OCI-LY3 (cell line): ENCODE results near the gene VPS35L.

Source experiments
- EZH2phosphoT487 ChIP-seq: fragments of 200-600 bp; shearing (Covaris generic); IDR thresholded peaks from 2 replicates; pipeline ENCODE4 v1.6.1; 2018; ENCODE audit warnings: antibody characterized with exemption, mixed run types, low read depth
- TF ChIP-seq, protein P1 (sequence below): fragments of 200-600, 300-600 bp; sonication (generic); IDR thresholded peaks from 2 replicates; pipeline ENCODE4 v1.5.1; 2014; ENCODE audit warnings: antibody characterized with exemption, low read length, low read depth

GRCh38 chr16:19706846-19707245 is 151.3 kb downstream of the VPS35L start:
- TF ChIP-seq, protein P1, sequence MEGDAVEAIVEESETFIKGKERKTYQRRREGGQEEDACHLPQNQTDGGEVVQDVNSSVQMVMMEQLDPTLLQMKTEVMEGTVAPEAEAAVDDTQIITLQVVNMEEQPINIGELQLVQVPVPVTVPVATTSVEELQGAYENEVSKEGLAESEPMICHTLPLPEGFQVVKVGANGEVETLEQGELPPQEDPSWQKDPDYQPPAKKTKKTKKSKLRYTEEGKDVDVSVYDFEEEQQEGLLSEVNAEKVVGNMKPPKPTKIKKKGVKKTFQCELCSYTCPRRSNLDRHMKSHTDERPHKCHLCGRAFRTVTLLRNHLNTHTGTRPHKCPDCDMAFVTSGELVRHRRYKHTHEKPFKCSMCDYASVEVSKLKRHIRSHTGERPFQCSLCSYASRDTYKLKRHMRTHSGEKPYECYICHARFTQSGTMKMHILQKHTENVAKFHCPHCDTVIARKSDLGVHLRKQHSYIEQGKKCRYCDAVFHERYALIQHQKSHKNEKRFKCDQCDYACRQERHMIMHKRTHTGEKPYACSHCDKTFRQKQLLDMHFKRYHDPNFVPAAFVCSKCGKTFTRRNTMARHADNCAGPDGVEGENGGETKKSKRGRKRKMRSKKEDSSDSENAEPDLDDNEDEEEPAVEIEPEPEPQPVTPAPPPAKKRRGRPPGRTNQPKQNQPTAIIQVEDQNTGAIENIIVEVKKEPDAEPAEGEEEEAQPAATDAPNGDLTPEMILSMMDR: no peak
- no peak for TF ChIP-seq EZH2phosphoT487
